WERI-Rb-1 (cell line): ENCODE data around the gene DIAPH2.

Experiments used
- DNase-seq: peaks from one replicate; pipeline ENCODE4 v3.0.0-alpha.2; 2020
- H3K27ac ChIP-seq: fragments of 250-450 bp; sonication (Bioruptor Pico); 2 replicates; pipeline ENCODE4 v1.5.1; 2020; ENCODE audit warnings: mild to moderate bottlenecking, moderate library complexity
- H3K27me3 ChIP-seq: fragments of 250-450 bp; sonication (Bioruptor Pico); 2 replicates; pipeline ENCODE4 v1.5.1; 2021; ENCODE audit warnings: mild to moderate bottlenecking, low read depth, moderate library complexity; ENCODE audit not compliant: insufficient read depth, severe bottlenecking
- H3K36me3 ChIP-seq: fragments of 250-450 bp; sonication (Bioruptor Pico); 2 replicates; pipeline ENCODE4 v1.5.1; 2020; ENCODE audit warnings: mild to moderate bottlenecking, moderate library complexity
- H3K4me3 ChIP-seq: 2 replicates; pipeline ENCODE4 v1.5.1; 2011; ENCODE audit warnings: low read depth, mild to moderate bottlenecking, control low read depth, low read length
- H3K9me3 ChIP-seq: fragments of 250-450 bp; sonication (Bioruptor Pico); 2 replicates; pipeline ENCODE4 v1.5.1; 2021; ENCODE audit warnings: mild to moderate bottlenecking, moderate library complexity; ENCODE audit not compliant: severe bottlenecking
- CTCF ChIP-seq: IDR thresholded peaks from 2 replicates; pipeline ENCODE4 v1.5.1; 2011; ENCODE audit warnings: low read depth, mild to moderate bottlenecking, control low read depth, inconsistent platforms, low read length

Gene DIAPH2

GRCh38 chrX:96743367-96744073 lies 58.9 kb downstream of the DIAPH2 start:
- no peaks in the 10 kb centered on the region for H3K36me3 ChIP-seq
- H3K4me3 ChIP-seq: no peak overlapping the region
- no peaks in the 10 kb centered on the region for H3K9me3 ChIP-seq
- no peak for TF ChIP-seq CTCF
- no peak overlapping the region for H3K27ac ChIP-seq
- no peak for DNase-seq
- H3K27me3 ChIP-seq: no peaks in the 10 kb centered on the region

DNA sequence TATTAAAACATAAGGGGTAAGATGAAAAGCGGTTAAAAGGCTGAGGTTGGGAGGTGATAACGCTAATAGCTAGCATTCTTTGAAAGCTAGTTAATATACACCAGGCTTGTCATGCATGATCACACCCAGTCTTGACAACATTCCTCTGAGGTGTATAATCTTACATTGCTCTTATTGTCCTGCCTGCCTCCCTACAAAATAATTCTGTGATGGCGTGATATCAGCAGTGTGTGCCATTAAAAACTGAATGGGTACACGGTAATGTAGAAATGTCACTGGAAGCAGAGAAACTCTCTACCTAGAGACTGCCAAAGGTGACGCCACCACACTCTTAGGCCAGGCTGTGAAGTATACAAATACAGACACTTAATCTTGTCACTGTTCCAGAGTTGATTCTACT lies 68.1 kb downstream of the DIAPH2 start:
- H3K9me3 ChIP-seq: no peaks in the 10 kb centered on the region
- no peak overlapping the region for H3K27ac ChIP-seq
- no peak for DNase-seq
- no peak for TF ChIP-seq CTCF
- no peaks in the 10 kb centered on the region for H3K27me3 ChIP-seq
- H3K36me3 ChIP-seq: no peaks in the 10 kb centered on the region
- no peak overlapping the region for H3K4me3 ChIP-seq

- H3K27ac ChIP-seq: no peak overlapping the region
Observed at GRCh38 chrX:96753230-96753629, 68.6 kb downstream of the DIAPH2 start.

GRCh38 chrX:96756491-96756890 lies 71.8 kb downstream of the DIAPH2 start:
- no peak for DNase-seq
- H3K9me3 ChIP-seq: no peaks in the 10 kb centered on the region
- TF ChIP-seq CTCF: no peak

More at GRCh38 chrX:96753230-96753629, 68.6 kb downstream of the DIAPH2 start:
- Histone ChIP-seq H3K9me3 (no peaks in the 10 kb centered on the region), H3K36me3 (no peaks in the 10 kb centered on the region), H3K27me3 (no peaks in the 10 kb centered on the region), H3K4me3 (no peak overlapping the region)
- TF ChIP-seq CTCF: no peak
- DNase-seq: no peak

GRCh38 chrX:96761566-96761965 lies 76.9 kb downstream of the DIAPH2 start:
- Histone ChIP-seq H3K36me3 (no peaks in the 10 kb centered on the region), H3K9me3 (no peaks in the 10 kb centered on the region), H3K27ac (no peak overlapping the region), H3K27me3 (no peaks in the 10 kb centered on the region), H3K4me3 (no peak overlapping the region)
- TF ChIP-seq CTCF: no peak
- no peak for DNase-seq

More at GRCh38 chrX:96756491-96756890, 71.8 kb downstream of the DIAPH2 start:
- Histone ChIP-seq H3K4me3 (no peak overlapping the region), H3K27ac (no peak overlapping the region), H3K27me3 (no peaks in the 10 kb centered on the region), H3K36me3 (no peaks in the 10 kb centered on the region)

DNA sequence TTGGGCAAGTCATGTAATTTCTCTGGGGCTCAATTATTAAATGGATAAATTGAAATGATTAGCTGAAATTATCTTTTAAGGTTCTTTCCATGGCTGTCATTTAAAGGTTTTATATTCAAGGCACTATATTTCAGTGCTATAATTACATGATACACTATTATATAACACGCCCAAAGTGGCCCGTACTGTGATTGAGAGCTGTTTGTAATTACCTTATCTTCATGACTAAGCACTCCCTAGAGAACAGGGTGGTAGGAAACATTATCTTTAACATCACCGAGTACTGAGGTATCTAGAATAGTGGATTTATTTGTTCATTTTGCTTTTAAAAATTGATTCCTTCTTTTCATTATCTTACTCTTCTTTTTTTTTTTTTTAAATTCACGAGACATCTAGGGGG lies 79.0 kb downstream of the DIAPH2 start:
- Histone ChIP-seq H3K4me3 (no peak overlapping the region), H3K27ac (no peak overlapping the region), H3K36me3 (no peaks in the 10 kb centered on the region), H3K9me3 (no peaks in the 10 kb centered on the region), H3K27me3 (no peaks in the 10 kb centered on the region)
- no peak for DNase-seq
- no peak for TF ChIP-seq CTCF
